GM12892 (cell line): ENCODE data around the gene ZFR2.

Experiments
- POLR2A ChIP-seq: IDR thresholded peaks from 2 replicates; pipeline ENCODE4 v1.6.1; 2011; ENCODE audit warnings: low read depth, low read length, control low read depth
- POLR2AphosphoS5 ChIP-seq: IDR thresholded peaks from 2 replicates; pipeline ENCODE4 v1.6.1; 2011; ENCODE audit warnings: low read depth, low read length, control low read depth

GRCh38 chr19:3785938-3786824 is 82.7 kb downstream of the ZFR2 start, which contains the start of gene MATK:
- no peak for TF ChIP-seq POLR2AphosphoS5
- TF ChIP-seq POLR2A: no peak
